Activated CD4-positive, alpha-beta T cell treated with anti-CD3 and anti-CD28 coated beads, Interleukin-2, amount 50 U/mL, for 1 hour (primary cell): ENCODE measurements around the gene PHACTR4.
"Not testable (repeated sequence)": the region's sequence is repeated elsewhere in the genome, so short reads cannot be mapped to it uniquely, and the experiment has no call there.

Source experiments
- DNase-seq: peaks from one replicate; pipeline ENCODE4 v3.0.0-alpha.2; 2020

Gene PHACTR4

DNA sequence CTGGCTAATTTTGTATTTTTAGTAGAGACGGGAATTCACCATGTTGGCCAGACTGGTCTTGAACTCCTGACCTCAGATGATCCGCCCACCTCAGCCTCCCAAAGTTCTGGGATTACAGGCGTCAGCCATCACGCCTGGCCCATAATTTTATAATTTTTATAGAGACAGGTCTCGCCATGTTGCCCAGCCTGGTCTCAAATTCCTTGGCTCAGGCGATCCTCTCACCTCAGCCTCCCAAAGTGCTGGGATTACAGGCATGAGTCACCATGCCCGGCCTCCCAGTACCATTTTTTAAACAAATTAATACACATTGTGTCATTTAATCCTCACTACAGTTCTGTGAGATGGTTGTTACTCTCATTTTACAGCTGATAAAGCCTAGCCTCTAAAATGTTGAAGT is 3.9 kb downstream of the PHACTR4 start:
- not testable (repeated sequence) for DNase-seq

DNA sequence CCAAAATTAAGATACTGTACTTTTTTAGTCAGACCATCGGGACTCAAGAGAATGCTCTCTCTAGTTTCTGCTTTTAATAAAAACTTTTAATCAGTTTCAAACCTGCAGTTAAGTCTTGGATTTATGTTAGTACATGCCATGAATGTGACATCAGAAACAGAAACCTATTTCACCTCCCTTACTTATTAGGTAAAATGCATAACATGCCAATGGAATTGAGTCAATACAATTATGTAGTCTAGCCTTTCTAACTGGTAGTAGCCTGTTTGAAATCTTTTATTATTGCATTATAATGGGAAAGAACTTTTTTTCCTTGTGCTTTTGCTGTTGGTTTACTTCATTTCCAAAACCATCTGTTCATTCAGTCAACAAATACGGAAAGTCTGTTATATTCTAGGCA is 4.8 kb downstream of the PHACTR4 start:
- no peak for DNase-seq

DNA sequence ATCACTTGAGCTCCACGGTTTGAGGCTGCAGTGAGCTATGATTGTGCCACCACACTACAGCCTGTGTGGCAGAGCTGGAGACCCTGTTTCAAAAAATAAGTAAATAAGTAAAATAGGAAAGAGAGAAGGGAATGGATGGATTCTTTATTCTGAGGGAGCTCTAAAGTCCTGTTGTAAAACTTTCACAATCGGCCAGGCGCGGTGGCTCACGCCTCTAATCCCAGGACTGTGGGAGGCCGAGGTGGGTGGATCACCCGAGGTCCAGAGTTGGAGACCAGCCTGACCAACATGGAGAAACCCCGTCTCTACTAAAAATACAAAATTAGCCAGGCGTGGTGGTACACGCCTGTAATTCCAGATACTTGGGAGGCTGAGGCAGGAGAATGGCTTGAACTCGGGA is 6.1 kb downstream of the PHACTR4 start:
- not testable (repeated sequence) for DNase-seq

DNA sequence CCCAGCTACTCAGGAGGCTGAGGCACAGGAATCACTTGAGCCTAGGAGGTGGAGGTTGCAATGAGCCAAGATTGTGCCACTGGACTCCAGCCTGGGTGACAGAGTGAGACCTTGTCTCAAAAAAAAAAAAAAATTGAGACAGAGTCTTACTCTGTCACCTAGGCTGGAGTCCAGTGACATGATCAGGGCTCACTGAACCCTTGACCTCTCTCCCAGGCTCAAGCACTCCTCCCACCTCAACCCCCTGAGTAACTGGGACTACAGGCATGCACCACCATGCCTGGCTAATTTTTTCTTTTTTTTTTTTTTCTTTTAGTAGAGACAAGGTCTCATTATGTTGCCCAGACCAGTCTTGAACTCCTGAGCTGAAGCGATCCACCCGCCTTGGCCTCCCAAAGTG is 6.7 kb downstream of the PHACTR4 start:
- not testable (repeated sequence) for DNase-seq

DNA sequence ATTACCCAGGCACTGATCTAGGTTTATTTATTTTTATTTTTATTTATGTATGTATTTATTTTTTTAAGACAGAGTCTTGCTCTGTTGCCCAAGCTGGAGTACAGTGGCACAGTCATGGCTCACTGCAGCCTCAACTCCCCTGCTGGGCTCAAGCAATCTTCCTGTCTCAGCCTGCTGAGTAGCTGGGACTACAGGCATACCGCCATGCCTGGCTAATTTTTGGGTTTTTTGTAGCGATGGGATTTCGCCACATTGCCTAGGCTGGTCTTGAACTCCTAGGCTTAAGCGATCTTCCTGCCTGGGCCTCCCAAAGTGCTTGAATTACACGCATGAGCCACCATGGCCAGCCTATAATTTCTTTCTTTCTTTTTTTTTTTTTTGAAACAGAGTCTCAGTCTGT is 9.4 kb downstream of the PHACTR4 start:
- DNase-seq = no peak

DNA sequence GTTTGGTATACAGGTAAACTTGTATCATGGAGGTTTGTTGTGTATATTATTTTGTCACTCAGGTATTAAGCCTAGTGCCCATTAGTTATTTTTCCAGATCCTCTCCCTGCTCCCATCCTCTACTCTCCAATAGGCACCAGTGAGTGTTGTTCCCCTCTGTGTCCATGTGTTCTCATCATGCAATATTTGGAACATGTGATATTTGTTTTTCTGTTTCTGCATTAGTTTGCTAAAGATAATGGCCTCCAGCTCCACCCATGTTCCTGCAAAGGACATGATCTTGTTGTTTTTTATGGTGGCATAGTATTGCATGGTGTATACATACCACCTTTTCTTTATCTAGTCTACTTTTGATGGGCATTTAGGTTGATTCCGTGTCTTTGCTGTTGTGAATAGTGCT is 10.9 kb downstream of the PHACTR4 start:
- no peak for DNase-seq

DNA sequence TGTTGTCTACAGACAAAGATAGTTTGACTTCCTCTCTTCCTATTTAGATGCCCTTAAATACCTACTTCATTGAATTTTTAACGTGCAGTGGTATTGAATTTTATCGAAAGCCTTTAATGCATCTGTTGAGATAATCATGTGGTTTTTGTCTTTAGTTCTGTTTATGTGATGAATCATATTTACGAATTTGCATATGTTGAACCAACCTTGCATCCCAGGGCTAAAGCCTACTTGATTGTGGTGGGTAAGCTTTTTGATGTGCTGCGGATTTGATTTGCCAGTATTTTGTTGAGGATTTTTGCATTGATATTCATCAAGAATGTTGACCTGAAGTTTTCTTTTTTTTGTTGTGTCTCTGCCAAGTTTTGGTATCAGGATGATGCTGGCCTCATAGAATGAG is 14.2 kb downstream of the PHACTR4 start:
- DNase-seq = not testable (repeated sequence)

DNA sequence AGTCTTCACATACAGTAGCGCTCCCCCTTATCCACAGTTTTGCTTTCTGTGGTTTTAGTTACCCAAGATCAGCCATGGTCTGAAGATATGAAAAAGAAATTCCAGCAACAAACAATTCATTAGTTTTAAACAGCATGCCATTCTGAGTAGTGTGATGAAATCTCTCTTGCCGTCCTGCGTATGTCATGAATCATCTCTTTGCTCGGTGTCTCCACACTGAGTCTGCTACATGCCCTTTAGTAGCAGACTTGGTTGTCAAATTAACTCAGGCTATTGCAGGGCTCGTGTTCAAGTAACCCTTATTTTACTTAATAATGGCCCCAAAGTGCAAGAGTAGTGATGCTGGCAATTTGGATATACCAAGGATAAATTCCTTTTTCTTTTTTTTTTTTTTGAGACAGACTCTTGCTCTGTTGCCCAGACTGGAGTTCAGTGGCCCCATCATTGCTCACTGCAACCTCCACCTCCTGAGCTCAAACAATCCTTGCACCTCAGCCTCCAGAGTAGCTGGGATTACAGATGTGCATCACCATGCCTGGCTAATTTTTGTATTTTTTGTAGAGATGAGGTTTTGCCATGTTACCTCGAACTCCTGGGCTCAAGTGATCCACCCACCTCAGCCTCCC is 22.6 kb downstream of the PHACTR4 start:
- DNase-seq = no peak

DNA sequence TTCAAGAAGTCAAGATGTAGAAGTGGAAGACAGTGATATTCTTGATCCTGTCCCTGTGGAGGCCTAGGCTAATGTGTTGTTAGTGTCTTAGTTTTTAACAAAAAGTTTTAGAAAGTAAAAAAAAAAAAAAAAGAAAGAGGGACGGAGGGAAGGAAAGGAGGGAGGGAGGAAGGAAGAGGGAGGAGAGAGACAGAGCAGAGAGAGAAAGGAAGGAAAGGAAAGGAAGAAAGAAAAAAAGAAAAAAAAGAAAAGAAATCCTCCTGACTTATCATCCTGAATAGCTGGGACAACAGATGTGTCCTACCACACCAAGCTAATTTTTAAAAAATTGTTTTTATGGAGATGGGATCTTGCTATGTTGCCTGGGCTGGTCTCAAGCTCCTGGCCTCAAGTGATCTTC is 24.6 kb downstream of the PHACTR4 start:
- DNase-seq = no peak

DNA sequence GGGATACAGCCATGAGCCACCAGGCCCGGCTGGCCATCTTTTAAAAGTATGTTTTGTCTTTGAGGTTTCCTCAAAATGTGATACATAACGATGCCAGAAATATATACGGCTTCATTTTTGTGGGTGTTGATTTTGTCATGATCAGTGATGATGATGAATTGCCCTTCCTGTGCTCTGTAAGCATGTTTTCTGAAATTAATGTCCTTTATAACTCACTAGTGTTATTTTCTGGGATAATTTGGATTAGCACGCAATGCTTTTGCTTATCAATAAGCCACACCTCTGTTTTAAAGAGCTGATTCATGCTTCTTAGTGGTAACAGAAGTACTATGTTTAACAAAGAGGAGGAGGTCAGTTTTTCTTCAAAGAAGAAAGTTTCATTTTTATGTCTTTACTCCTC is 25.6 kb downstream of the PHACTR4 start:
- no peak for DNase-seq

DNA sequence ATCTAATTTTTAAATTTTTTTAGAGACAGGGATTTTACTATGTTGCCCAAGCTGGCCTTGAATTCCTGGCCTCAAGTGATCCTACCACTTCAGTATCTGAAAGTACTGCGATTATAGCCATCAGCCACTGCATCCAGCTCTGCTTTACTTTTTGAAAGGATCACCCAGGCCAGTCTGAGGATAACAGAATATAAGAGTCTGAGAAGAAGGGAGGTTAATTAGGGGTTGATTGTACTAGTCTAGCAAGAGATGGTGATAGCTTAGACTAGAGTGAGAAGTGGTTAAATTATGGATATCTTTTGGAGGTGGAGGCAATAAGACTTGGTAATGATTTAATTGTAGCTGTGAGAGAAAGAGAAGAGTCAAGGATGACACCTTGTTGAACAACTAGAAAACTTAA is 32.2 kb downstream of the PHACTR4 start:
- DNase-seq = no peak

DNA sequence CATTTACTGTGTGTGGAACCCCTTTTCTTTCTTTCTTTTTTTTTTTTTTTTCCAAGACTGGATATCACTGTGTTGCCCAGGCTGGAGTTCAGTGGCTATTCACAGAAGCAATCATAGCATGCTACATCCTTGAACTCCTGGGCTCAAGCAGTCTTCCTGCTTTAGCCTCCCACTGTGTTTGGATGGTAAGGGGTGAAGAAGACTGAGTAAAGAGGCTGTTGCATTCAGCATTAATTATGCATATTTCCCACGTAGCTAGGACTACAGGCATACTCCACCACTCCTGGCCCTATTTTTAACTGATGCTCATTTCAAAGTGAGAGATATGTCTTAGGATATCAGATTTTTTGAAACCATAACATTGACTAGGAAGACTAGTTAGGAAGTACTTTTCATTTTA is 39.5 kb downstream of the PHACTR4 start:
- no peak for DNase-seq

DNA sequence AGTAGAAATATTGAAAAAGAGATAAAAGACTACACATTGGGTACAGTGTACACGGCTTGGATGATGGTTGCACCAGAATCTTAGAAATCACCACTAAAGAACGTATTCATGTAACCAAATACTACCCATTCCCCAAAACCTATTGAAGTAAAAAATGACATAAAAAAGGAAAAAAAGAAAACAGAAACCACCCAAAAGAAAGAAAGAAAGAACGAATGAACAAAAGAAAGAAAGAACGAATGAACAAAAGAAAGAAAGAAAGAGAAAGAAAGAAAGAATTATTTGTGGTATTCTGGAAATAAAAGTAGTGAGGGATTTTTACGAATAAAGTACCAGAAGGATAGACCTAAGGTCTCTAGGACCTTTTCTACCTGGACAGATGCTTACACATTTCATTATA is 42.1 kb downstream of the PHACTR4 start:
- no peak for DNase-seq

DNA sequence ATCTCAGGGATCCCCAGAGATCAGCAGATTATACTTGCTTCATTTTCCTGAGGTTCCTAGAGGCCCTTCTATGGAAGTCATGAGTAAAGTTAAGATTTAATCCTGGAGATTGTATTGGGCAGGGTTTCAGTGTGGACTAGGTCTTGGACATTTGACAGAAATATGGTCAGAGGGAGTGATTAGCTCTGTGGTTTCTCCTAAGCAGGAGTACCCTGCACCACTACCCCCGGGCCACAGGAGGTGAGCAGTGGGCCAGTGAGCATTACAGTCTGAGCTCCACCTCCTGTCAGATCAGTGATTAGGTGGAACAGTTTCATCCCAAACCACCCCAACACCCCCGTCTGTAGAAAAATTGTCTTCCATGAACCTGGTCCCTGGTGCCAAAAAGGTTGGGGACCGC is 43.2 kb downstream of the PHACTR4 start:
- DNase-seq = no peak

DNA sequence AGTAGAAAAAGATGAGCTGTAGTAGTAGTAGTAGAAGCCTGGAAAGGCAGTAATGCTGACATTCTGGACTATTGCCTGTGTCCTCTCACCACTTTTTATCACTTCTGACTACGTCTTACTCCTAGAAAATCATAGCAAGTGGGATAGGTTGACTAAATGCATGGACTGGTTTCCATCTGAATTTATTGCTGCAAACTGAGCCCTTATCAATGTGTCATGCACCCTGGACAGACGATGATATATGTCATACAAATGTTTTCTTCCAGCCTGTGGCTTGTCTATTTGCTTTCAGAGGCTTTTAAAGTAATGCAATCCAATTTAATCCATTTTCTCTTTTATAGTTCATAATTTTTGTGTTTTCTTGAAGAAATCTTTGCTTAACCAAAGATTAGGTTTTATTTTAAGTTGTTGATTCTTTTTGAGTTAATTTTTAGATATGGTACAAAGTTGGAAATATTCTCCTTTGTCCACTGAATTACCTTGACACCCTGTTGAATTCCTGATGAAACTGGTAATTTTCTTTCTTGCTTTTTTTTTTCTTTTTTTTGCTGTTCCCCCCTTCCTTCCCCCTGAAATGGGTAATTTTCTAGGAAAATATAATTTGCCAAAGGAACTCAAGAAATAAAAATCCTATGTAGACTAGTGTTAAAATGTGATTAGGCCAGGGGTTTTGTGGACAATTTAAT is 47.1 kb downstream of the PHACTR4 start:
- no peak for DNase-seq

DNA sequence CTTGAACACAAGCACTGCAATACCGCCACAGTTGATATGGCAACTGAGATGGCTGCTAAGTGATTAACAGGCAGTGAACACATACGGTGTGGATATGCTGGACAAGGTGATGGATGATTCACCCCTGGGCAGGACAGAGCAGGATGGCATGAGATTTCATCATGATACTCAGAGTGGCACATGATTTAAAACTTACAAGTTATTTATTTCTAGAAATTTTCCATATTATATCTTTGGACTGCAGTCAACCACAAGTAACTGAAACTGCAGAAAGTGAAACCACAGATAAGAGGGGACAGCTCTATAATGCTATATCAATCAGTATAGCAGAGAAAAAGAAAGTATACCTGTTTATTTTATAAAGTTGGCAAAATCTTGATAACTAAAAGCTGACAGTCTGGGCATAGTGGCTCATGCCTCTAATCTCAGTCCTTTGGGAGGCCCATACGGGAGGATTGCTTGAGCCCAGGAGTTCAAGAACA is 47.9 kb downstream of the PHACTR4 start:
- DNase-seq = no peak

DNA sequence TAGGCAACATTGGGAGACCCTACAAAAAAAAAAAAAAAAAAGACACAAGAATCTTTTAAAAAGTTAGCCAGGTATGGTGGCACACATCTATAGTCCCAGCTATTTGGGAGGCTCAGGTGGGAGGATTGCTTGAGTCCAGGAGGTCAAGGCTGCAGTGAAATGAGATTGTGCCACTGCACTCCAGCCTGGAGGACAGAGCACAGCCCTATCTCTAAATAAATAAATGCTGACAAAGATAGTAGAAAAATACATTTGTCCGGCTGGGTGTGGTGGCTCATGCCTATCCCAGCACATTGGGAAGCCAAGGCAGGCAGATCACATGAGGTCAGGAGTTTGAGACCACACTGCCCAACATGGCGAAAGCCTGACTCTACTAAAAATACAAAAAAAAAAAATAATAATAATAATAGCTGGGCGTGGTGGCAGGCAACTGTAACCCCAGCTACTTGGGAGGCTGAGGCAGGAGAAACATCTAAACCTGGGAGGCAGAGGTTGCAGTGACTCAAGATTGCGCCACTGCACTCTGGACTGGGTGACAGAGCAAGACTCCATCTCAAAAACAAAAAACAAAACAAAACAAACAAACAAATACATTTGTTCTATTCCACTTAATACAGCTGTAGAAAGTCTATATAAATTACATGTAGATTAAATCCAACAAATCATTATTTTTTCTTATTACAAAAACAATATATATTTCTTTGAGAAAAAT is 48.5 kb downstream of the PHACTR4 start:
- DNase-seq = no peak

DNA sequence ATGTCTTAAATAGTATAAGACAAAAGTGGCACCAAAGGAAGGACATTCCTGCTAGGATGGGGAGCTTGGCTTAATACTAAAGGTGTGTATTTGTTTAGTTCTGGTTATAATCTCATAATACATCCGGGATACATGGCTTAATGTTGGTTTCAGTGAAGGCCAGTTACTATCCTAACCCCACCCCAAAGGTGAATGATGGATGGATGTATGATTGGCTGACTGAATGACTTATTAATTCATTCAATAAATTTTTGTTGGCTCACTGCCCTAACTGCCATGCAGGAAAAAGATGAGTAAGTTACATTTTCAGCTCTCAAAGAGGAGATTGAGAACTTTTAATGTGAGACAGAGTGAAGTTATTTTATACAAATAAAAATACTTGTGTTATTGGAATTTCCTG is 52.2 kb downstream of the PHACTR4 start:
- DNase-seq = no peak

DNA sequence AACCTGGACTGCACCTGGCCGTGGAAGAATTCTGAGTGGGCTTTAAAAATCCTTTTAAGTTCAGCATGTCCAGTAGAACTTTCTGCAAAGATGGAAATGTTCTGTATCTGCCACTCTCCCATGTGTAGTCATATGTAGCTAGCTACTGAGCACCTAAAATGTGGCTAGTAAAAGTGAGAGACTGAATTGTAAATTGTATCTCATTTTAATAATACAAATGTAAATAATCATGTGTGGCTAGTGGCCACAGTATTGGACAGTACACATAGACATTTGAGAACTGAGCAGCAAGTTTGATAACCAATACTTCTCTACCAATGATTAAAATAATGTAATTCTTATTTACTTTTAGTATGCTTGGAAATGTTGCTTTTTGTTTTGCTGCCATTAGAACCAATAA is 57.3 kb downstream of the PHACTR4 start:
- DNase-seq = no peak

DNA sequence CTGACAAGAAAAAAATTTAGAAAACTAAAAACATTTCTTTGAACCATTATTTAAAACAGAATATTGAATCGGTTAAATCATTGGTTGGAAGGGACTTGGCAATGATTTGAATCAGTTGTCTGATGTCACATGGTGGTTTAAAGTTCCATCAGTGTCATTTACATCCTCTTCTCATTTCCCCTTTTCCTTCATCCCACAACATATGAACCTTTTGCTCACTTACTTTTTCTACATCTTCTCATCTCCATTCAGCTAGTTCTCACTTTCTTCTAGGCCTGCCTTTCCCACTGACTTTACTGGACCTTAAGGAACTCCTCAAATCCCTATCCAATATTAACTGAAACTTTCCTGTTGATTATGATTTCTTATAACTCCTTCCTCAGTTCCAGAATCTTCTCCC is 58.5 kb downstream of the PHACTR4 start:
- DNase-seq = no peak

DNA sequence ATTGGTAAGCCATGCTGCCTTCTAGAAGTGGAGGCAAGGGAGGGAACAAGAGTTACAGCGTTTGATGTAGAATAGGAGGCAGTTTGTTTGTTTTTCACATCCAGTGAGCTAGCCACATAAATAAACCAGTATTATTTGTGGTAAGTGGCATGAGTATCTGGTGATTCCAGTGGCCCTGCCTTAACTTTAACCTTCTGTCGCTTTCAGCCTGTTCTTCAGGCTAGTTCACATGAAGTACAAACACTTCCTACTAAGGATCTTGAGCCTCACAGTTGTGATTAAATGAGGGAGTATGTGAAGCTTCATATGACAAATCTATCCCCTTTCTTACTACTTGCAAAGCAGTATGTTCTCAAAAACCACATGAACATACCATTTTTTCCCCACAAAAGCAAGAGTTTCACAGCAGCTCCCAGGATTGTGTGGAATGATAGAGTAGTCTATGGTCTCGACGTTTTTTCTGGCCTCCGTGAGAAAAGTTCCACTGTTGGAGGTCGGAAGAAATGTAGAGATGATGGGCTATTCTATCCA is 59.5 kb downstream of the PHACTR4 start:
- no peak for DNase-seq

DNA sequence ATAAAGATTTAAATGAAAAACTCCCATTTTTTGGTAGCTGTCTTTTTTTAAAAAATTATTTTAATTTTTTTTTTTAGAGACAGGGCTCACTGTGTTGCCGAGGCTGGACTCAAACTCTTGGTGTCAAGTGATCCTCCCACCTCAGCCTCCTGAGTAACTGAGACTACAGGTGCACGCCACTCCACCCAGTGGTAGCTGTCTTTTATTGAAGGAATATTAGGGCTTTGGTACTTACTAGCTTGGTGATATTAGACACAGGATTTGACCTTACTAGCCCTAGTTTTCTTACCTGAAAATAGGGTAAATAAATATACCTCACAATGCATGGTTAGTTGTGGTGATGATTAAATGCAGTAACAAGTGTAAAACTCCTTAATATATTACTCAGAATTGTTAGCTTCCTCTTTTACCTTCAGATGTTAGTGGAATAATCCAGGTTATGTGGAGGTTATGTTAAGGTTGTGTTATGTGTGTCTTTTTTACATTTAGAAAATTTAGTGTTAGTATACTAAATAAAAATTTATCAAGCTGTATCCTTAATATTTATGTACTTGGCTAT is 66.8 kb downstream of the PHACTR4 start:
- no peak for DNase-seq

DNA sequence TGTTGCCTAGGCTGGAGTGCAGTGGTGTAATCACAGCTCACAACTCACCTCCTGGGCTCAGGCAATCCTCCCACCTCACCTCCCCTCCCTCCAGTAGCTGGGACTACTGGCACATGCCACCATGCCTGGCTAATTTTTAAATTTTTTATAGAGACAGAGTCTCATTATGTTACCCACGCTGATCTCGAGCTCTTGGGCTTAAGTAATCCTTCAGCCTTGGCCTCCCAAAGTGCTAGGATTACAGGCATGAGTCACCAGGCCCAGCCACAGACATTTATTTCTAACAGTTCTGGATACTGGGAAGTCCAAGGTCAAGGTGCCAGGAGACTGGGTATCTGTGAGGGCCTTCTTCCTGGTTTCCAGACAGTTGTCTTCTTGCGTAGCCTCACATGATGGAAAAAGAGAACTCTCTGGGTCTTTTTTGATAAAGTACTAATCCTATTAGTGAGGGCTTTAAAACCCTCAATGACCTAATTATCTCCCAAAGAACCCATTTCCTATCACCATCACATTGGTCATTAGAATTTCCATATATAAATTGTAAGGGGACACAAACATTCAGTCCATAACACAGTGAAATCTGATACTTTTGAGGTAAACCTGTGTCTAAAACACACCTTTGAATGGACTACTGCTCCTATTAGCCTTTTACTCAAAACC is 67.9 kb downstream of the PHACTR4 start:
- DNase-seq = no peak
